ENCODE data around the gene PIWIL4.

DNA sequence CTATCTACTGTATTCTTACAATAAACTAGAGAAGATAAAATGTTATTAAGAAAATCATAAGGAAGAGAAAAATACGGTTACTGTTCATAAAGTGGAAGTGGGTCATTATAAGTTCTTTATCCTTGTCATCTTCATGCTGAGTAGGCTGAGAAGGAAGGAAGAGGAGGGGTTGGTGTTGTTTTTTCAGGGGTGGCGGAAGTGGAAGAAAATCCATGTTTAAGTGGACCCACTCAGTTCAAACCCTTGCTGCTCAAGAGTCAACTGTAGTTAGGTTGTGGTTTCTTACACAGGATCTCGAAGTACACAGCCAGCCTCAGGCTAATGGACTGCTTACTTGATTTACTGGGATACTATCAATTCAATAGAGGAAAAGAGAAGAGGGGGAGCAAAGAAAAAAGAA, 63.1 kb downstream of the PIWIL4 start:
- TF ChIP-seq, protein P1, sequence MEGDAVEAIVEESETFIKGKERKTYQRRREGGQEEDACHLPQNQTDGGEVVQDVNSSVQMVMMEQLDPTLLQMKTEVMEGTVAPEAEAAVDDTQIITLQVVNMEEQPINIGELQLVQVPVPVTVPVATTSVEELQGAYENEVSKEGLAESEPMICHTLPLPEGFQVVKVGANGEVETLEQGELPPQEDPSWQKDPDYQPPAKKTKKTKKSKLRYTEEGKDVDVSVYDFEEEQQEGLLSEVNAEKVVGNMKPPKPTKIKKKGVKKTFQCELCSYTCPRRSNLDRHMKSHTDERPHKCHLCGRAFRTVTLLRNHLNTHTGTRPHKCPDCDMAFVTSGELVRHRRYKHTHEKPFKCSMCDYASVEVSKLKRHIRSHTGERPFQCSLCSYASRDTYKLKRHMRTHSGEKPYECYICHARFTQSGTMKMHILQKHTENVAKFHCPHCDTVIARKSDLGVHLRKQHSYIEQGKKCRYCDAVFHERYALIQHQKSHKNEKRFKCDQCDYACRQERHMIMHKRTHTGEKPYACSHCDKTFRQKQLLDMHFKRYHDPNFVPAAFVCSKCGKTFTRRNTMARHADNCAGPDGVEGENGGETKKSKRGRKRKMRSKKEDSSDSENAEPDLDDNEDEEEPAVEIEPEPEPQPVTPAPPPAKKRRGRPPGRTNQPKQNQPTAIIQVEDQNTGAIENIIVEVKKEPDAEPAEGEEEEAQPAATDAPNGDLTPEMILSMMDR (conservative IDR thresholded peaks at IDR 0.05; ENCODE audit: low read length), result no peak
- TF ChIP-seq EZH2phosphoT487 (IDR thresholded peaks at IDR 0.05; ENCODE audit: borderline replicate concordance), result no peak
